HUES64 (cell line): Measurements from ENCODE around the gene NTF4.
"Not testable (repeated sequence)": the region's sequence is repeated elsewhere in the genome, so short reads cannot be mapped to it uniquely, and the experiment has no call there.

Experiments used
- H3K27ac ChIP-seq: 2 replicates; pipeline ENCODE4 v1.7.0; 2013; ENCODE audit warnings: low read depth, low read length, inconsistent platforms
- H3K27me3 ChIP-seq: 2 replicates; pipeline ENCODE4 v1.6.1; 2013; ENCODE audit warnings: mild to moderate bottlenecking, low read length; ENCODE audit not compliant: insufficient read depth
- H3K36me3 ChIP-seq: 2 replicates; pipeline ENCODE4 v1.6.1; 2013; ENCODE audit warnings: mild to moderate bottlenecking, low read length; ENCODE audit not compliant: insufficient read depth
- H3K4me1 ChIP-seq: 2 replicates; pipeline ENCODE4 v1.6.1; 2013; ENCODE audit warnings: mild to moderate bottlenecking, low read length, moderate library complexity; ENCODE audit not compliant: insufficient read depth
- H3K4me3 ChIP-seq: 2 replicates; pipeline ENCODE4 v1.5.1; 2013; ENCODE audit warnings: mild to moderate bottlenecking, low read length, moderate library complexity
- H3K9ac ChIP-seq: 2 replicates; pipeline ENCODE4 v1.6.1; 2013; ENCODE audit warnings: mild to moderate bottlenecking, low read depth, low read length
- H3K9me3 ChIP-seq: 2 replicates; pipeline ENCODE4 v1.6.1; 2013; ENCODE audit warnings: low read depth, low read length; ENCODE audit not compliant: insufficient read depth
- WGBS: fragments of 150-250, 120-280 bp; methylation state at CpG from one replicate; pipeline ENCODE4 v1.1.7; 2013; ENCODE audit warnings: missing lambda C conversion rate; 5-methylcytosine and 5-hydroxymethylcytosine counted together

The NTF4 gene

GRCh38 chr19:49029749-49030148 lies 34.9 kb downstream of the NTF4 start:
- H3K27ac ChIP-seq, H3K4me3 ChIP-seq, H3K9ac ChIP-seq, H3K36me3 ChIP-seq, H3K4me1 ChIP-seq, H3K27me3 ChIP-seq, H3K9me3 ChIP-seq: not testable (repeated sequence)
- whole genome bisulfite sequencing = 75% methylated on average over 14 of the region's 14 CpGs

DNA sequence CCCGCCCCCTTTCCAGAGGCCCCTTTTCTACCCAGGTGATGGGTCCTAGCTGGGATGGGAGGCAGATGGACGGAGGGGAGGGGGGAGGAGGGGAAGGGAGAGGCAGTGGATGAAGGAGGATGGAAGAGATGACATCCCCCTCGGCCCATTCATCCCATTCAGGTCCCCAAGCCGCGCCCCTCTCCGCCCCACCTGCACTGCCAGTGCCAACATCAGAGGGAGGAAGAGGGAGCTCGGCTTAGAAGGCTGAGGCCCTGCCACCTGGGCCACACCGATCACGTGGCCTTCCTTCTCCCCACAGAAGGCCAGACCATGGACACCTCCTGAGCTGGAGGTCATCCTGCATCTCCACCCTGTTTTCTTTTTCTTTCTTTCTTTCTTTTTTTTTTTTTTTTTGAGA lies 35.9 kb downstream of the NTF4 start:
- not testable (repeated sequence) for H3K27ac ChIP-seq, H3K4me1 ChIP-seq, H3K9ac ChIP-seq, H3K9me3 ChIP-seq, H3K36me3 ChIP-seq, H3K27me3 ChIP-seq, H3K4me3 ChIP-seq
- 80% methylated on average over 5 of the region's 9 CpGs for WGBS

- WGBS = 76% methylated on average over 23 of the region's 23 CpGs
- not testable (repeated sequence) for H3K27me3 ChIP-seq, H3K4me3 ChIP-seq, H3K36me3 ChIP-seq, H3K4me1 ChIP-seq, H3K9ac ChIP-seq, H3K27ac ChIP-seq, H3K9me3 ChIP-seq
These were observed 39.0 kb downstream of the NTF4 start for GRCh38 chr19:49025599-49025998.

GRCh38 chr19:49025088-49025487 lies 39.5 kb downstream of the NTF4 start:
- H3K9me3 ChIP-seq, H3K4me3 ChIP-seq, H3K27me3 ChIP-seq, H3K4me1 ChIP-seq, H3K27ac ChIP-seq, H3K36me3 ChIP-seq, H3K9ac ChIP-seq: not testable (repeated sequence)
- no CpG with 5 or more reads among the region's 6 CpGs for WGBS

- not testable (repeated sequence) for H3K9ac ChIP-seq, H3K9me3 ChIP-seq, H3K4me3 ChIP-seq, H3K27me3 ChIP-seq, H3K36me3 ChIP-seq, H3K27ac ChIP-seq, H3K4me1 ChIP-seq
- WGBS = 67% methylated on average over 13 of the region's 15 CpGs
These were observed 40.4 kb downstream of the NTF4 start, which contains the start of gene CGB3 for GRCh38 chr19:49024233-49024632. CGB3 (minus strand) TSS chr19:49024333; CDS start chr19:49023971, 362 bp downstream.

GRCh38 chr19:49022116-49022515 lies 42.5 kb downstream of the NTF4 start:
- Histone ChIP-seq H3K9me3 (no peaks in the 10 kb centered on the region), H3K27ac (no peak overlapping the region), H3K4me1 (peaks cover 10% of the 10 kb centered on the region; the same call in 1 of the 2 replicates), H3K27me3 (peaks cover 27% of the 10 kb centered on the region), H3K4me3 (no peak overlapping the region), H3K36me3 (no peaks in the 10 kb centered on the region), H3K9ac (no peak overlapping the region)
- 91% methylated on average over 9 of the region's 9 CpGs for WGBS

DNA sequence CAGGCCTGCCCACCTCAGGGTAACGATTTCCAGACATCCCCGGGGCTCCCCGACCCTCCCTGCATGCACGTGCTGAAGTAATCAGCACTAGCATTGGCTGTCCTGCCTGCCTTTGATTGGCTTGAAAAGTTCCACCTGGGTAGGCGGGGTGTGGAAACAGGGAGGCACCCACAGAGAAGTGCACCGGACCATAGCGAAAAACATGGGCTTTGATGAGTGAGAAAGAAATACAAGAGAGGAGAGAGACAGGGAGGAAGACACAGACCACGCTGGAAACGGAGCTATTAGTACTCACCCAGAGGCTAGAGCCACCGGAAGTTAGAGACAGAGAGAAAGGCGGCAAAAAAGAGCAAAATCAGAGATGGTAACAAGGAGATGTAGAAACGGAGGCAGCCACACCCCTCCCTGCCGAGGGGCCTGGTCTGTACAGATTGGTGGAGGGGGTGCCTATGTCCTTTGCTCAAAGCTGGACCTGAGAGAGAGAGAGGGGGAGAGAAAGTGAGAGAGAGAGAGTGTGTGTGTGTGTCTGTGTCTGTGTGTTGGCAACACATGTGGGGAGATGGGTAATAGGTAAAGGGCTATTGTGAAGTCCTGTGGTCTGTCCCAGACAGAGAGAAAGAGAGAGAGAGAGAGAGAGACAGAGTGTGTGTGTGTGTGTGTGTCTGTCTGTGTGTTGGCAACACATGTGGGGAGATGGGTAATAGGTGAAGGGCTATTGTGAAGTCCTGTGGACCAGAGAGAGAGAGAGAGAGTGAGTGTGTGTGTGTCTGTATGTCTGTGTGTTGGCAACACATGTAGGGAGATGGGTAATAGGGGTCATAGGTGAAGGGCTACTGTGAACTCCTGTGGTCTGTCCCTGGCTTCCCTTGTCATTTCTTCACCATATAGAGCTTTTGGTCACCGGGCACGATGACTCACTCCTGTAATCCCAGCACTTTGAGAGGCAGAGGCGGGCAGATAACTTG lies 43.4 kb downstream of the NTF4 start:
- Histone ChIP-seq H3K27ac (no peak overlapping the region), H3K4me3 (no peak overlapping the region), H3K36me3 (peaks cover 3% of the 10 kb centered on the region; the same call in 1 of the 2 replicates), H3K4me1 (peaks cover 10% of the 10 kb centered on the region; the same call in 1 of the 2 replicates), H3K9me3 (no peaks in the 10 kb centered on the region), H3K9ac (no peak overlapping the region), H3K27me3 (peaks cover 27% of the 10 kb centered on the region)
- 71% methylated on average over 16 of the region's 16 CpGs for WGBS

GRCh38 chr19:49020342-49020741 lies 44.3 kb downstream of the NTF4 start:
- H3K9me3 ChIP-seq = no peaks in the 10 kb centered on the region
- no peak overlapping the region for H3K27ac ChIP-seq
- H3K36me3 ChIP-seq = peaks cover 11% of the 10 kb centered on the region
- H3K9ac ChIP-seq = no peak overlapping the region
- H3K27me3 ChIP-seq = peaks cover 27% of the 10 kb centered on the region
- H3K4me3 ChIP-seq = no peak overlapping the region
- WGBS = 90% methylated on average over 11 of the region's 11 CpGs
- peaks cover 10% of the 10 kb centered on the region; the same call in 1 of the 2 replicates for H3K4me1 ChIP-seq

DNA sequence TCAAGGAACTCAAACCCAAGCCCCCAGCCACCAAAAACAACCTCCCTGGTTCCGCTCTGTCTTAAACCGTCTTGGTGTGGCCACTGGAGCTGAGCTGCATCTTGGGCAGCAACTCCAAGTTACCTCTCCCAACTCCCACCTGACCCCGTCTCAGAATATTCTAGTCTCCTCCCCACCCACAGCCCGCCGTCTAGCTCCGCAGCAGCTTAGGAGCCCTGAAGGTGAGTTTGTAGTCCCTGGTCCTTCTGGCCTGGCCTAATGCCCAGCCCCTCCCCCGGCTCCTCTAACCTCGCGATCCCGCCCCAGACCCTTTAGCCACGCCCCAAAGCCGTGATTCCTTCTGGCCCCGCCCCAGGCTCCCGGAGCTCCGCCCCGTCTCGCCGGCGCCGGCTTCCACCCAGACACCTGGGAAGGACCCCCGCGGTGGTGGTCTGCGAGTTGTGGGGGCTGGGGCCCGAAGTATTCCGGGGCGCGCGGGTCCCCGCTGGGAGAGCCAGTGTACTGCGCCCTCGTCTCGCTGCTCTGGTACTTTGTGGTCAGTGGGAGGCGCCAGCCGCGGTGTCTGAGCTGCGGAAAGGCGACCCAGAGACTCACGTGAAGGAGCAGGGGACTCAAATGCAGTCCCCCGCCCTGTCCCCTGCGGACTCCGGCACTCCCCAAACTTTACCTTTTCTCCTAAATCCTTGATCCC lies 45.2 kb downstream of the NTF4 start:
- H3K9me3 ChIP-seq = no peaks in the 10 kb centered on the region
- peak overlapping the region; percentile 34; the same call in 1 of the 2 replicates for H3K4me3 ChIP-seq
- peaks cover 20% of the 10 kb centered on the region for H3K36me3 ChIP-seq
- WGBS = 76% methylated on average over 41 of the region's 41 CpGs
- H3K9ac ChIP-seq = no peak overlapping the region
- H3K27me3 ChIP-seq = peaks cover 27% of the 10 kb centered on the region
- no peak overlapping the region for H3K27ac ChIP-seq
- H3K4me1 ChIP-seq = peaks cover 10% of the 10 kb centered on the region; the same call in 1 of the 2 replicates

DNA sequence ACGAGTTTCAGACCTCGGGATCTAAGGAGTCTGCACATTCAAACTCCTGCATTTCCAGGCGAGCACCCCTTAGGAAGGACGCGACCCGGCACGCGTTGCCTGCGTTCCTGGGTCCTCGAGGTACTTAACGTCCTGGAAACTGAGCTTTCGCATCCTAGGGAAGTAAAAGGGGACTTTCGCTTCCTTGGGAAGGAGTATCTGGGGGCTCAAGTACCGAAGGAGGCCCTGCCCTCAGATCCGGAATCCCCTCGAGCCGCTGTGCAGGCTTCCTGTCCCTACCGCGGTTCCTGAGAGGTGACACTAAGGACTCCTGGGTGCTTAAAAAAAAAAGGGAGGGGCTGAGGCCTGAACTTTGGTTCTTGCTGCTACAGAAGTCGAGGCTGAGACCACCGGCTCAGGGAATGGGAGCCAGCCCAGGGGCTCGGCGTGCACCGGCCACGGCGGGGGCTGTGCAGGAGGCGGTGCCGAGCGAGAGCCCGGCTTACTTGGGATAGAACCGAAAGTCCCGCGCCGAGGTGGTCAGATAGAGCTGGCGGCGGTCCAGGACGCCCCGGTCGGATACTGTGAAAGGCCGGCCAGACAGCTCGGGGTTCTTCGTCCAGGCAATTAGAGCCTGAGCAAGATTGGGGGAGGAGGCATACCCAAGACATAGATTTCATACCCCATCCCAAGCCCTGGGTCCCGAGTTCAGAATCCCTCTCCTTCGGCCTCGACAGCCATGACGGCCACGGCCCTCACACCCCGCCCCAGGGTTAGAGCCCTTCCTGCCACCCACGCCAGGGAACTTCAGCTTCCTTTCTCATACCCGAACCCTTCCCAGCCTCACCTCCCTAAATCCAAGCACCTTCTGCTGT lies 46.0 kb downstream of the NTF4 start:
- Histone ChIP-seq H3K4me3 (peak overlapping the region; percentile 51), H3K27me3 (peaks cover 27% of the 10 kb centered on the region), H3K36me3 (peaks cover 27% of the 10 kb centered on the region), H3K4me1 (peaks cover 10% of the 10 kb centered on the region; the same call in 1 of the 2 replicates)
- H3K9me3 ChIP-seq, H3K9ac ChIP-seq, H3K27ac ChIP-seq: not testable (repeated sequence)
- 48% methylated on average over 48 of the region's 50 CpGs for WGBS
